Measurements from ENCODE around the gene PDE4D.

The PDE4D gene

GRCh38 chr5:58932057-58932612 is 961.4 kb downstream of the PDE4D start:
- no peak for DNase-seq

- DNase-seq, result no peak
These were observed 963.0 kb downstream of the PDE4D start for GRCh38 chr5:58930520-58930919.

- DNase-seq, result no peak
These were observed 963.8 kb downstream of the PDE4D start for GRCh38 chr5:58929726-58930125.

- no peak for DNase-seq
These were observed 965.6 kb downstream of the PDE4D start for GRCh38 chr5:58927938-58928337.

- DNase-seq, result no peak
These were observed 966.3 kb downstream of the PDE4D start for GRCh38 chr5:58927181-58927580.

- DNase-seq, result no peak
These were observed 967.0 kb downstream of the PDE4D start for GRCh38 chr5:58926541-58926935.

- no peak for DNase-seq
These were observed 967.6 kb downstream of the PDE4D start for GRCh38 chr5:58925627-58926540.

- DNase-seq, result no peak
These were observed 969.2 kb downstream of the PDE4D start for GRCh38 chr5:58924306-58924705.

- no peak for DNase-seq
These were observed 970.2 kb downstream of the PDE4D start for GRCh38 chr5:58923355-58923754.

- no peak for DNase-seq
These were observed 970.9 kb downstream of the PDE4D start for GRCh38 chr5:58922461-58923171.

- DNase-seq, result no peak
These were observed 972.4 kb downstream of the PDE4D start for GRCh38 chr5:58921159-58921558.

GRCh38 chr5:58919833-58920232 is 973.7 kb downstream of the PDE4D start:
- DNase-seq, result no peak
